Measurements from ENCODE around the gene LAMC3.

The LAMC3 gene

DNA sequence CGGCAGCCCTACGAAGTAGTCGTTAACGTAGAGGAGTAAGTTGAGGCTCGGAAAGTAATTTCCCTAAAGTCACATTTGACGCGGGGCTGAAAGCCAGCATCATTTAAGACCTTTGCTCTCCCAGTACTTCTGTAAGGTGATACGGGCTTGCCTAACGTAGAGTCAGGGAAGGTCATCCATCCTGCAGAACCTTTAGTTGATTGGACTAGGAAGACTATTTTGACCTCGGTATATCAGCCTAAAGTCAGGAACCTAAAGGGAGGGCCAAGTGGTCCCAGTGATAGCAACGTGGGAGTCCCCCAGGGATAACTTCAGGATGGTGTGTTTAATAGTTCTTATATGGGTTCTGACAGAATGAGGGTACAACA is 117.1 kb downstream of the LAMC3 start:
- ChIA-PET CTCF (no interaction called here), POLR2A (interaction anchor here (1.5 to 3.2 kb wide), 4 partner anchors 13 to 30 kb away, joined by 7 to 29 read pairs (median 11); partner anchors contain the start of gene AIF1L)
- no peak for DNase-seq (ENCODE audit: extremely low spot score)
- TF ChIP-seq CTBP1 (IDR thresholded peaks at IDR 0.05; ENCODE audit: borderline replicate concordance) (no peak), FOXA1 (IDR thresholded peaks at IDR 0.05) (no peak), TARDBP (IDR thresholded peaks at IDR 0.05) (no peak; the same call in 1 of the 2 replicates)

GRCh38 chr9:131129183-131129582 is 120.2 kb downstream of the LAMC3 start:
- CTCF ChIA-PET, result no interaction called here
- DNase-seq (ENCODE audit: extremely low spot score), result no peak
- TF ChIP-seq FOXK2 (IDR thresholded peaks at IDR 0.05), result no peak
- TF ChIP-seq PKNOX1 (IDR thresholded peaks at IDR 0.05), result no peak
- TF ChIP-seq BHLHE40 (IDR thresholded peaks at IDR 0.05; ENCODE audit: borderline replicate concordance), result no peak
- no peak for TF ChIP-seq FOXA1 (IDR thresholded peaks at IDR 0.05)
- no peak for TF ChIP-seq L3MBTL2 (conservative IDR thresholded peaks at IDR 0.05)
- POLR2A ChIA-PET, result no interaction called here

DNA sequence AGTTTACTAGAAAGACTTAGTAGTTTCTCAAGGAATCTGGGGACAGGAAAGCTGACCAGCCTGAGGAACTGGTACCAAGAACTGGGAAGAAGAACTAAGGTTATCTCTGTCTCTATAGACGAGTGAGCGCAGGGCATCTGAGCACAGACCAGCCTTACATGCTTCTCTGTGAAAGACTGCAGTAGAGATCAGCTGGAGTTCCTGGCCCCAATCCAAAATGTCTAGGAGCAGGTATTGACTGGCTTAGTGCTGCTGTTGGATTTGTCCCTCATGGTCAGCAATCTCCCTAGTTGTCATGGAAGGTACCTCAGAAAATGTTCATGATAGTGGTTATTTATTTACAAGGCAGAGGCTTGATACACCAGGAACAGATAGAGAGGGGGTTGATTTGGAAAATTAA is 129.7 kb downstream of the LAMC3 start:
- TF ChIP-seq TARDBP (IDR thresholded peaks at IDR 0.05), result no peak
- no peak for DNase-seq (ENCODE audit: extremely low spot score)
- ChIA-PET CTCF (no interaction called here), POLR2A (interaction anchor here (1.9 kb wide), 1 partner anchor 14 kb away, joined by 10 read pairs; the partner anchor contains the start of gene NUP214)

DNA sequence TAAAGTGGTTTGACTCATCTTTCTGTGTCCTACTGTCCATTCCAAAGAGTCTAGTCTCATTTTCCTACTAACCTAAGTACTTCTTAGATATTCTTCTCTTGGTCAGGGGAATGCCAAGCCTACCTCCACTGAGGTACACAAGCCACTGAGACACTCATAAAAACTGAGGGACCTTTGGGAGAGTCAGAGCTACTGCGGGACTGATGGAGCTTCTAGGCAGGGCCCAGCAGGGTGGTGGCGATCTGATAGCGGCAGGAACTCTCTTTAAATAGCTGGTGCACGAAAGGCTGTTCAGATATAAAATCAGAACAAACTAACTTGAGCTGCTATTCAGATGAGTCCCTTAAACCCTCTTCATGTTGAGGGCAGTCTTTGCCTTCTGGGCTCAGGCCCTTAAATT is 131.1 kb downstream of the LAMC3 start:
- ChIA-PET POLR2A (interaction anchor here (1.9 kb wide), 1 partner anchor 15 kb away, joined by 10 read pairs; the partner anchor contains the start of gene NUP214), CTCF (no interaction called here)
- DNase-seq (ENCODE audit: extremely low spot score), result no peak
- TF ChIP-seq CTBP1 (IDR thresholded peaks at IDR 0.05; ENCODE audit: borderline replicate concordance) (no peak), BHLHE40 (IDR thresholded peaks at IDR 0.05; ENCODE audit: borderline replicate concordance) (no peak), ZNF384 (IDR thresholded peaks at IDR 0.05) (no peak), FOXA1 (IDR thresholded peaks at IDR 0.05) (no peak), TARDBP (IDR thresholded peaks at IDR 0.05) (no peak), NFRKB (IDR thresholded peaks at IDR 0.05) (no peak), SP1 (IDR thresholded peaks at IDR 0.05) (no peak), ELF4 (IDR thresholded peaks at IDR 0.05) (no peak), FOXK2 (IDR thresholded peaks at IDR 0.05) (no peak), FOXM1 (IDR thresholded peaks at IDR 0.05; ENCODE audit: borderline replicate concordance) (no peak), ARNT (IDR thresholded peaks at IDR 0.05) (no peak), HDGF (IDR thresholded peaks at IDR 0.05; ENCODE audit: borderline replicate concordance) (no peak), L3MBTL2 (conservative IDR thresholded peaks at IDR 0.05) (no peak), SUZ12 (IDR thresholded peaks at IDR 0.05) (no peak), LEF1 (IDR thresholded peaks at IDR 0.05; ENCODE audit: borderline replicate concordance) (no peak)

DNA sequence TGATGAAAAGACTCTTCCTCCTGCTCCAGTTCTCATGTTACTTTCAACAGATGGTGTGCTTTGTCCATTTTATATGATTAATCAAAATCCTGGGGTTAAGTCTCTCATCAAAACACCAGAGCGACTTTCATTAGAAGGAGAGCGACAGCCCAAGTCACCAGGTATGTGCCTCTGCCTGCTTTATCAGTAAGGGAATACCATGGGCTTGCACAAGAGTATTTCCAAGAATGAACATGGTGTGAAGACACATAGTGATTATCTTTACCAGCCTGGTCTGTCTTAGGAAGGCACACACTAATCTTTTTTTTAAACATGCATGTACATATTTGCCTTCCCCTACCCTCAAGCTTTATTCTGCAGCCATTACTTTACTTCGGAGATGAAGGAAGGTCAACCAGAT is 131.6 kb downstream of the LAMC3 start:
- ChIA-PET POLR2A (interaction anchor here (1.9 kb wide), 1 partner anchor 15 kb away, joined by 10 read pairs; the partner anchor contains the start of gene NUP214), CTCF (no interaction called here)
- TF ChIP-seq ELF4 (IDR thresholded peaks at IDR 0.05) (no peak), NFRKB (IDR thresholded peaks at IDR 0.05) (no peak), LEF1 (IDR thresholded peaks at IDR 0.05; ENCODE audit: borderline replicate concordance) (no peak), L3MBTL2 (conservative IDR thresholded peaks at IDR 0.05) (no peak), SUZ12 (IDR thresholded peaks at IDR 0.05) (no peak), FOXA1 (IDR thresholded peaks at IDR 0.05) (no peak), SP1 (IDR thresholded peaks at IDR 0.05) (no peak), BHLHE40 (IDR thresholded peaks at IDR 0.05; ENCODE audit: borderline replicate concordance) (no peak), ARNT (IDR thresholded peaks at IDR 0.05) (no peak), CTBP1 (IDR thresholded peaks at IDR 0.05; ENCODE audit: borderline replicate concordance) (no peak), FOXK2 (IDR thresholded peaks at IDR 0.05) (no peak), HDGF (IDR thresholded peaks at IDR 0.05; ENCODE audit: borderline replicate concordance) (no peak), ZNF384 (IDR thresholded peaks at IDR 0.05) (no peak), FOXM1 (IDR thresholded peaks at IDR 0.05; ENCODE audit: borderline replicate concordance) (no peak), PKNOX1 (IDR thresholded peaks at IDR 0.05) (no peak), TARDBP (IDR thresholded peaks at IDR 0.05) (no peak)
- no peak for DNase-seq (ENCODE audit: extremely low spot score)

DNA sequence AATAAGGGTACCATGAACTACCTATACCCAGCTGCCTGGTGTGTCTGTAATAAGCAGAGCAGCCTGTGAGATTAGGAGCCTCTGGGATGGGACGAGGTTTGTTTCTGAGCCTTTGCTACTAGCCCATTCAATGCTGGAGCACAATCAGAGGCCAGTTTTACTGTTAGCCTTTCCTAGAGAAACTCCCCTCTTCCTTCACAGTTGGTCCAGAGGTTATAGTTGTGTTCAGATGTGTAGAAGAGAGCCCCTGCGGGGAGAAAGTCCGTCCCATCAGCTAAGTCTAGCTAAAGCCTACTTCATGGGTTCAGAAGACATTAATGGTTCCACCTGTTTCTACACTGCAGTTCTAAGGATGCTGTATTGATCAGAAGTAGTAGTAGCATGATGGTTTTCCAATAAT is 133.2 kb downstream of the LAMC3 start:
- no peak for DNase-seq (ENCODE audit: extremely low spot score)
- POLR2A ChIA-PET, result no interaction called here
- CTCF ChIA-PET, result no interaction called here
- TF ChIP-seq NFRKB (IDR thresholded peaks at IDR 0.05) (no peak), BHLHE40 (IDR thresholded peaks at IDR 0.05; ENCODE audit: borderline replicate concordance) (no peak), FOXM1 (IDR thresholded peaks at IDR 0.05; ENCODE audit: borderline replicate concordance) (no peak), L3MBTL2 (conservative IDR thresholded peaks at IDR 0.05) (no peak), ARNT (IDR thresholded peaks at IDR 0.05) (no peak), CTBP1 (IDR thresholded peaks at IDR 0.05; ENCODE audit: borderline replicate concordance) (no peak), FOXK2 (IDR thresholded peaks at IDR 0.05) (no peak), FOXA1 (IDR thresholded peaks at IDR 0.05) (no peak), ZNF384 (IDR thresholded peaks at IDR 0.05) (no peak)

Measured in HEK293T (cell line).